ENCODE results near the gene WASHC4. TPM values are rescaled to one million over a fixed set of nuclear protein-coding genes. Genes with fewer than 3 reads are reported as not detected.

Gene WASHC4
- total and polyA plus RNA-seq, 2 experiments from 2014 or later, result 75.7 to 83.0 TPM

DNA sequence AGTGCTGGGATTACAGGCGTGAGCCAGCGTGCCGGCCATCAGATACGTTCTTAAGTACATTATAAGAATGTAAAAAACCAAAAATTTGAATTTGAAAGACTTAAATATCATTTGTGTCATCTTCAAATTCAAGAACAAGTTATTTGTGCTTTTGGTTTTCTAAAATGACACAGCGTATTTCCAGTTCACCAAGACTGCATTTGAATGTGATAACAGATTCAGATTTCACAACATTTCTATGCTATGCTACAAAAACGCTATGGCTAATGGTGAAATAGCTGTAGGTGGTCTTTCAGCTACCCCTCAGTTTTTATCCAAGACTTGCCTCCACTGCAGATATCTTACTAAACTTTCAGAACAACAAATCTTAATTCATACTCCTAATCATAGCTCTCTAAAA is 81.8 kb downstream of the WASHC4 start (continued):
- TF ChIP-seq, protein P1, sequence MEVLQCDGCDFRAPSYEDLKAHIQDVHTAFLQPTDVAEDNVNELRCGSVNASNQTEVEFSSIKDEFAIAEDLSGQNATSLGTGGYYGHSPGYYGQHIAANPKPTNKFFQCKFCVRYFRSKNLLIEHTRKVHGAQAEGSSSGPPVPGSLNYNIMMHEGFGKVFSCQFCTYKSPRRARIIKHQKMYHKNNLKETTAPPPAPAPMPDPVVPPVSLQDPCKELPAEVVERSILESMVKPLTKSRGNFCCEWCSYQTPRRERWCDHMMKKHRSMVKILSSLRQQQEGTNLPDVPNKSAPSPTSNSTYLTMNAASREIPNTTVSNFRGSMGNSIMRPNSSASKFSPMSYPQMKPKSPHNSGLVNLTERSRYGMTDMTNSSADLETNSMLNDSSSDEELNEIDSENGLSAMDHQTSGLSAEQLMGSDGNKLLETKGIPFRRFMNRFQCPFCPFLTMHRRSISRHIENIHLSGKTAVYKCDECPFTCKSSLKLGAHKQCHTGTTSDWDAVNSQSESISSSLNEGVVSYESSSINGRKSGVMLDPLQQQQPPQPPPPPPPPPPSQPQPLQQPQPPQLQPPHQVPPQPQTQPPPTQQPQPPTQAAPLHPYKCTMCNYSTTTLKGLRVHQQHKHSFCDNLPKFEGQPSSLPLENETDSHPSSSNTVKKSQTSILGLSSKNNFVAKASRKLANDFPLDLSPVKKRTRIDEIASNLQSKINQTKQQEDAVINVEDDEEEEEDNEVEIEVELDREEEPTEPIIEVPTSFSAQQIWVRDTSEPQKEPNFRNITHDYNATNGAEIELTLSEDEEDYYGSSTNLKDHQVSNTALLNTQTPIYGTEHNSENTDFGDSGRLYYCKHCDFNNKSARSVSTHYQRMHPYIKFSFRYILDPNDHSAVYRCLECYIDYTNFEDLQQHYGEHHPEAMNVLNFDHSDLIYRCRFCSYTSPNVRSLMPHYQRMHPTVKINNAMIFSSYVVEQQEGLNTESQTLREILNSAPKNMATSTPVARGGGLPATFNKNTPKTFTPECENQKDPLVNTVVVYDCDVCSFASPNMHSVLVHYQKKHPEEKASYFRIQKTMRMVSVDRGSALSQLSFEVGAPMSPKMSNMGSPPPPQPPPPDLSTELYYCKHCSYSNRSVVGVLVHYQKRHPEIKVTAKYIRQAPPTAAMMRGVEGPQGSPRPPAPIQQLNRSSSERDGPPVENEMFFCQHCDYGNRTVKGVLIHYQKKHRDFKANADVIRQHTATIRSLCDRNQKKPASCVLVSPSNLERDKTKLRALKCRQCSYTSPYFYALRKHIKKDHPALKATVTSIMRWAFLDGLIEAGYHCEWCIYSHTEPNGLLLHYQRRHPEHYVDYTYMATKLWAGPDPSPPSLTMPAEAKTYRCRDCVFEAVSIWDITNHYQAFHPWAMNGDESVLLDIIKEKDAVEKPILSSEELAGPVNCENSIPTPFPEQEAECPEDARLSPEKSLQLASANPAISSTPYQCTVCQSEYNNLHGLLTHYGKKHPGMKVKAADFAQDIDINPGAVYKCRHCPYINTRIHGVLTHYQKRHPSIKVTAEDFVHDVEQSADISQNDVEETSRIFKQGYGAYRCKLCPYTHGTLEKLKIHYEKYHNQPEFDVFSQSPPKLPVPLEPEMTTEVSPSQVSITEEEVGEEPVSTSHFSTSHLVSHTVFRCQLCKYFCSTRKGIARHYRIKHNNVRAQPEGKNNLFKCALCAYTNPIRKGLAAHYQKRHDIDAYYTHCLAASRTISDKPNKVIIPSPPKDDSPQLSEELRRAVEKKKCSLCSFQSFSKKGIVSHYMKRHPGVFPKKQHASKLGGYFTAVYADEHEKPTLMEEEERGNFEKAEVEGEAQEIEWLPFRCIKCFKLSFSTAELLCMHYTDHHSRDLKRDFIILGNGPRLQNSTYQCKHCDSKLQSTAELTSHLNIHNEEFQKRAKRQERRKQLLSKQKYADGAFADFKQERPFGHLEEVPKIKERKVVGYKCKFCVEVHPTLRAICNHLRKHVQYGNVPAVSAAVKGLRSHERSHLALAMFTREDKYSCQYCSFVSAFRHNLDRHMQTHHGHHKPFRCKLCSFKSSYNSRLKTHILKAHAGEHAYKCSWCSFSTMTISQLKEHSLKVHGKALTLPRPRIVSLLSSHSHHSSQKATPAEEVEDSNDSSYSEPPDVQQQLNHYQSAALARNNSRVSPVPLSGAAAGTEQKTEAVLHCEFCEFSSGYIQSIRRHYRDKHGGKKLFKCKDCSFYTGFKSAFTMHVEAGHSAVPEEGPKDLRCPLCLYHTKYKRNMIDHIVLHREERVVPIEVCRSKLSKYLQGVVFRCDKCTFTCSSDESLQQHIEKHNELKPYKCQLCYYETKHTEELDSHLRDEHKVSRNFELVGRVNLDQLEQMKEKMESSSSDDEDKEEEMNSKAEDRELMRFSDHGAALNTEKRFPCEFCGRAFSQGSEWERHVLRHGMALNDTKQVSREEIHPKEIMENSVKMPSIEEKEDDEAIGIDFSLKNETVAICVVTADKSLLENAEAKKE (CRISPR knock-in tag; IDR thresholded peaks at IDR 0.05), result no peak
- TF ChIP-seq JUNB (IDR thresholded peaks at IDR 0.05; ENCODE audit: unreplicated experiment) (no peak), EZH2 (IDR thresholded peaks at IDR 0.05; ENCODE audit: low read depth, unreplicated experiment) (no peak), ZNF331 (CRISPR knock-in tag; IDR thresholded peaks at IDR 0.05; ENCODE audit: low read depth) (no peak), ZNF114 (CRISPR knock-in tag; IDR thresholded peaks at IDR 0.05) (no peak), EZH2phosphoT487 (IDR thresholded peaks at IDR 0.05; ENCODE audit: unreplicated experiment) (no peak), NANOG (IDR thresholded peaks at IDR 0.05; ENCODE audit: borderline replicate concordance) (no peak)
- TF ChIP-seq, protein P2, sequence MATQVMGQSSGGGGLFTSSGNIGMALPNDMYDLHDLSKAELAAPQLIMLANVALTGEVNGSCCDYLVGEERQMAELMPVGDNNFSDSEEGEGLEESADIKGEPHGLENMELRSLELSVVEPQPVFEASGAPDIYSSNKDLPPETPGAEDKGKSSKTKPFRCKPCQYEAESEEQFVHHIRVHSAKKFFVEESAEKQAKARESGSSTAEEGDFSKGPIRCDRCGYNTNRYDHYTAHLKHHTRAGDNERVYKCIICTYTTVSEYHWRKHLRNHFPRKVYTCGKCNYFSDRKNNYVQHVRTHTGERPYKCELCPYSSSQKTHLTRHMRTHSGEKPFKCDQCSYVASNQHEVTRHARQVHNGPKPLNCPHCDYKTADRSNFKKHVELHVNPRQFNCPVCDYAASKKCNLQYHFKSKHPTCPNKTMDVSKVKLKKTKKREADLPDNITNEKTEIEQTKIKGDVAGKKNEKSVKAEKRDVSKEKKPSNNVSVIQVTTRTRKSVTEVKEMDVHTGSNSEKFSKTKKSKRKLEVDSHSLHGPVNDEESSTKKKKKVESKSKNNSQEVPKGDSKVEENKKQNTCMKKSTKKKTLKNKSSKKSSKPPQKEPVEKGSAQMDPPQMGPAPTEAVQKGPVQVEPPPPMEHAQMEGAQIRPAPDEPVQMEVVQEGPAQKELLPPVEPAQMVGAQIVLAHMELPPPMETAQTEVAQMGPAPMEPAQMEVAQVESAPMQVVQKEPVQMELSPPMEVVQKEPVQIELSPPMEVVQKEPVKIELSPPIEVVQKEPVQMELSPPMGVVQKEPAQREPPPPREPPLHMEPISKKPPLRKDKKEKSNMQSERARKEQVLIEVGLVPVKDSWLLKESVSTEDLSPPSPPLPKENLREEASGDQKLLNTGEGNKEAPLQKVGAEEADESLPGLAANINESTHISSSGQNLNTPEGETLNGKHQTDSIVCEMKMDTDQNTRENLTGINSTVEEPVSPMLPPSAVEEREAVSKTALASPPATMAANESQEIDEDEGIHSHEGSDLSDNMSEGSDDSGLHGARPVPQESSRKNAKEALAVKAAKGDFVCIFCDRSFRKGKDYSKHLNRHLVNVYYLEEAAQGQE (IDR thresholded peaks at IDR 0.05; ENCODE audit: unreplicated experiment), result no peak

Measured in GM23338 (cell line).